Measurements from ENCODE around the gene SIGMAR1.

GRCh38 chr9:34662526-34663302 lies 25.1 kb upstream of the SIGMAR1 start, which contains the start of gene CCL27:
- no peak for TF ChIP-seq CTCF (IDR thresholded peaks at IDR 0.05; ENCODE audit: low read length)
- no peak for TF ChIP-seq EZH2 (IDR thresholded peaks at IDR 0.05; ENCODE audit: borderline replicate concordance, low read length)
